Activated naive CD4-positive, alpha-beta T cell treated with anti-CD3 and anti-CD28 coated beads, Interleukin-2, amount 50 U/mL, for 72 hours (primary cell): ENCODE data around the gene STRN4. TPM values are rescaled to one million over a fixed set of nuclear protein-coding genes. Genes with fewer than 3 reads are reported as not detected.
"Not testable (repeated sequence)": the region's sequence is repeated elsewhere in the genome, so short reads cannot be mapped to it uniquely, and the experiment has no call there.

Experiments used
- ATAC-seq, 2 donors: fragments of 150-1000 bp; cut with Tn5 transposase; 2 replicates each; pipeline ENCODE4 v1.10.0; 2021; ENCODE audit warnings: mild to moderate bottlenecking in 2 of 2, moderate library complexity in 2 of 2
- DNase-seq, 2 donors: peaks; one replicate each; pipeline ENCODE4 v3.0.0; 2021 to 2022; ENCODE audit warnings: low spot score in 2 of 2
- H3K27ac Mint-ChIP-seq, 2 donors: one replicate each; pipeline ENCODE4 v1.8.0; 2022; ENCODE audit warnings: mild to moderate bottlenecking in 2 of 2, mixed read lengths in 2 of 2
- H3K36me3 Mint-ChIP-seq, 2 donors: one replicate each; pipeline ENCODE4 v1.8.0; 2022; ENCODE audit warnings: mixed read lengths in 2 of 2
- H3K9me3 Mint-ChIP-seq, 2 donors: one replicate each; pipeline ENCODE4 v1.8.0; 2022; ENCODE audit warnings: mixed read lengths in 2 of 2
- total RNA-seq, 2 donors: library from RNA; stranded (reverse); gene quantifications; one replicate each; pipeline ENCODE4 v1.2.3, GENCODE V29; 2022

STRN4 gene
- total RNA-seq, 2 donors from 2014 or later: 67.3 to 117 TPM

- peak in 1 of 2 donors; percentile 39 for DNase-seq
- Mint-ChIP-seq H3K9me3 (no peaks in the 10 kb centered on the region), H3K27ac (peak overlapping the region; percentile 97 to 98), H3K36me3 (peaks cover 14 to 18% of the 10 kb centered on the region in 2 donors)
- ATAC-seq: no peak
Observed at GRCh38 chr19:46715975-46716671, 30.1 kb downstream of the STRN4 start.

- no peak for ATAC-seq
- H3K27ac Mint-ChIP-seq: peak overlapping the region; percentile 97 to 98
- DNase-seq: no peak
- peaks cover 14 to 18% of the 10 kb centered on the region in 2 donors for H3K36me3 Mint-ChIP-seq
- H3K9me3 Mint-ChIP-seq: no peaks in the 10 kb centered on the region
Observed at GRCh38 chr19:46715620-46715974, 30.7 kb downstream of the STRN4 start.

GRCh38 chr19:46714444-46715106, 31.7 kb downstream of the STRN4 start:
- H3K36me3 Mint-ChIP-seq: peaks cover 14 to 18% of the 10 kb centered on the region in 2 donors
- H3K9me3 Mint-ChIP-seq: no peaks in the 10 kb centered on the region
- peak overlapping the region; percentile 94 to 97 for H3K27ac Mint-ChIP-seq
- ATAC-seq (peak; percentile 14 to 58), DNase-seq (peak in 1 of 2 donors; percentile 65)

- peak; percentile 63 to 70 for DNase-seq
- H3K9me3 Mint-ChIP-seq: no peaks in the 10 kb centered on the region
- peak overlapping the region; percentile 94 to 97 for H3K27ac Mint-ChIP-seq
- peak; percentile 31 to 50 for ATAC-seq
- peaks cover 14 to 18% of the 10 kb centered on the region in 2 donors for H3K36me3 Mint-ChIP-seq
Observed at GRCh38 chr19:46713781-46714443, 32.3 kb downstream of the STRN4 start.

- not testable (repeated sequence) for DNase-seq, ATAC-seq, H3K9me3 Mint-ChIP-seq
- Mint-ChIP-seq H3K36me3 (peaks cover 14 to 18% of the 10 kb centered on the region in 2 donors), H3K27ac (peak overlapping the region in 1 of 2 donors; percentile 97)
Observed at GRCh38 chr19:46712768-46713338, 33.4 kb downstream of the STRN4 start.

GRCh38 chr19:46710687-46711086, 35.6 kb downstream of the STRN4 start:
- Mint-ChIP-seq H3K27ac (peak overlapping the region in 1 of 2 donors; percentile 39), H3K36me3 (peaks cover 10 to 11% of the 10 kb centered on the region in 2 donors), H3K9me3 (no peaks in the 10 kb centered on the region)
- DNase-seq (no peak), ATAC-seq (no peak)

- DNase-seq: peak; percentile 76 to 97
- Mint-ChIP-seq H3K36me3 (peaks cover 6% of the 10 kb centered on the region in 2 donors), H3K27ac (peak overlapping the region; percentile 62 to 73), H3K9me3 (no peaks in the 10 kb centered on the region)
- ATAC-seq: peak; percentile 78 to 84
Observed at GRCh38 chr19:46704379-46705076, 41.7 kb downstream of the STRN4 start.

- Mint-ChIP-seq H3K36me3 (peaks cover 0 to 6% of the 10 kb centered on the region in 2 donors), H3K9me3 (no peaks in the 10 kb centered on the region), H3K27ac (peak overlapping the region in 1 of 2 donors; percentile 68)
- DNase-seq (no peak), ATAC-seq (no peak)
Observed at GRCh38 chr19:46700704-46701103, 45.5 kb downstream of the STRN4 start.

- Mint-ChIP-seq H3K27ac (peak overlapping the region in 1 of 2 donors; percentile 62), H3K9me3 (no peaks in the 10 kb centered on the region), H3K36me3 (peaks cover 0 to 12% of the 10 kb centered on the region in 2 donors)
- ATAC-seq: no peak
- DNase-seq: no peak
Observed at GRCh38 chr19:46698395-46699321, 47.6 kb downstream of the STRN4 start.

- H3K27ac Mint-ChIP-seq: peak overlapping the region in 1 of 2 donors; percentile 50
- peak in 1 of 2 donors; percentile 63 for ATAC-seq
- peaks cover 6 to 18% of the 10 kb centered on the region in 2 donors for H3K36me3 Mint-ChIP-seq
- peak in 1 of 2 donors; percentile 17 for DNase-seq
- H3K9me3 Mint-ChIP-seq: no peaks in the 10 kb centered on the region
Observed at GRCh38 chr19:46697204-46697960, 48.9 kb downstream of the STRN4 start.

- Mint-ChIP-seq H3K36me3 (peaks cover 7 to 24% of the 10 kb centered on the region in 2 donors), H3K27ac (peak overlapping the region in 1 of 2 donors; percentile 50), H3K9me3 (no peaks in the 10 kb centered on the region)
- ATAC-seq (no peak), DNase-seq (no peak)
Observed at GRCh38 chr19:46696866-46697203, 49.4 kb downstream of the STRN4 start.

- Mint-ChIP-seq H3K9me3 (no peaks in the 10 kb centered on the region), H3K36me3 (peaks cover 13 to 32% of the 10 kb centered on the region in 2 donors), H3K27ac (peak overlapping the region; percentile 23 to 63)
- DNase-seq: no peak
- ATAC-seq: no peak
Observed at GRCh38 chr19:46696052-46696451, 50.2 kb downstream of the STRN4 start.

GRCh38 chr19:46693760-46694159, 52.5 kb downstream of the STRN4 start:
- no peak overlapping the region for H3K27ac Mint-ChIP-seq
- peaks cover 14 to 44% of the 10 kb centered on the region in 2 donors for H3K36me3 Mint-ChIP-seq
- H3K9me3 Mint-ChIP-seq: no peaks in the 10 kb centered on the region
- no peak for DNase-seq
- no peak for ATAC-seq

- no peak for DNase-seq
- ATAC-seq: no peak
- Mint-ChIP-seq H3K9me3 (no peaks in the 10 kb centered on the region), H3K36me3 (peaks cover 14 to 44% of the 10 kb centered on the region in 2 donors), H3K27ac (peak overlapping the region; percentile 41 to 57)
Observed at GRCh38 chr19:46692918-46693722, 53.1 kb downstream of the STRN4 start.
